Mammary epithelial cell (primary cell): ENCODE data around the gene EIF4EBP3.

Experiments
- CTCF ChIP-seq, 2 donors: IDR thresholded peaks in 1 of 2; conservative IDR thresholded peaks in 1 of 2; 2 replicates each; pipeline ENCODE4 v1.5.1; 2011 to 2012; ENCODE audit warnings: inconsistent platforms in 2 of 2, low read length in 2 of 2, mild to moderate bottlenecking in 2 of 2, control low read depth in 1 of 2, low read depth in 1 of 2; ENCODE audit not compliant: insufficient read depth in 1 of 2; ENCODE audit errors: extremely low read depth in 1 of 2
- EZH2 ChIP-seq: IDR thresholded peaks from 2 replicates; pipeline ENCODE4 v1.6.1; 2012; ENCODE audit warnings: low read length, inconsistent platforms, borderline replicate concordance

GRCh38 chr5:140548300-140548688 lies 832 bp downstream of the EIF4EBP3 start:
- TF ChIP-seq CTCF (conservative IDR thresholded peaks at IDR 0.05 in 1 of 2, IDR thresholded peaks at IDR 0.05 in 1 of 2; ENCODE audit: extremely low read depth in 1 of 2, insufficient read depth in 1 of 2, low read depth in 1 of 2, low read length in 2 of 2) (no peak), EZH2 (no peak)
